NCI-H146 treated with DMSO at 0.1 percent for 48 hours (cell line): ENCODE results near the gene SPTLC2.

Experiments used
- DNase-seq: peaks from one replicate; lab custom pipeline; 2025; ENCODE audit not compliant: unreplicated experiment; lab: John Stamatoyannopoulos, UW

Gene SPTLC2

GRCh38 chr14:77623201-77623600 is 6.8 kb upstream of the SPTLC2 start:
- DNase-seq, result no peak

- no peak for DNase-seq
Observed at GRCh38 chr14:77622366-77622961, 6.0 kb upstream of the SPTLC2 start.

- DNase-seq, result no peak
Observed at GRCh38 chr14:77620222-77620870, 3.9 kb upstream of the SPTLC2 start.

GRCh38 chr14:77618381-77618970 is 2.0 kb upstream of the SPTLC2 start:
- DNase-seq, result no peak

GRCh38 chr14:77616133-77616453 is 344 bp downstream of the SPTLC2 start:
- DNase-seq, result no peak

- no peak for DNase-seq
Observed at GRCh38 chr14:77615361-77616132, 890 bp downstream of the SPTLC2 start.

GRCh38 chr14:77613201-77613600 is 3.2 kb downstream of the SPTLC2 start:
- DNase-seq, result no peak

- DNase-seq, result no peak
Observed at GRCh38 chr14:77612011-77612620, 4.3 kb downstream of the SPTLC2 start.

GRCh38 chr14:77610553-77610952 is 5.9 kb downstream of the SPTLC2 start:
- no peak for DNase-seq

- DNase-seq, result no peak
Observed at GRCh38 chr14:77609922-77610321, 6.5 kb downstream of the SPTLC2 start.

- no peak for DNase-seq
Observed at GRCh38 chr14:77607741-77608302, 8.6 kb downstream of the SPTLC2 start.

- no peak for DNase-seq
Observed at GRCh38 chr14:77605392-77605972, 11.0 kb downstream of the SPTLC2 start.

GRCh38 chr14:77603654-77604255 is 12.7 kb downstream of the SPTLC2 start:
- DNase-seq, result no peak

- DNase-seq, result no peak
Observed at GRCh38 chr14:77603031-77603430, 13.4 kb downstream of the SPTLC2 start.

GRCh38 chr14:77601846-77602619 is 14.4 kb downstream of the SPTLC2 start:
- DNase-seq, result no peak

- DNase-seq, result no peak
Observed at GRCh38 chr14:77599889-77600288, 16.5 kb downstream of the SPTLC2 start.

- no peak for DNase-seq
Observed at GRCh38 chr14:77598366-77599070, 17.9 kb downstream of the SPTLC2 start.

GRCh38 chr14:77593501-77593961 is 22.9 kb downstream of the SPTLC2 start:
- no peak for DNase-seq
